H1 (cell line): ENCODE measurements around the gene TFPT. TPM values are rescaled to one million over a fixed set of nuclear protein-coding genes. Genes with fewer than 3 reads are reported as not detected.

ENCODE experiments used
- BRCA1 ChIP-seq: IDR thresholded peaks from 2 replicates; pipeline ENCODE4 v1.6.1; 2012; ENCODE audit warnings: low read depth, low read length, improper control_type of control experiment
- CREB1 ChIP-seq: IDR thresholded peaks from 2 replicates; pipeline ENCODE4 v1.6.1; 2012; ENCODE audit warnings: inconsistent platforms
- FOSL1 ChIP-seq: IDR thresholded peaks from 2 replicates; pipeline ENCODE4 v1.6.1; 2011; ENCODE audit warnings: mild to moderate bottlenecking, low read depth, low read length, moderate library complexity; ENCODE audit not compliant: insufficient read depth
- SP4 ChIP-seq: IDR thresholded peaks from 2 replicates; pipeline ENCODE4 v1.6.1; 2012; ENCODE audit warnings: low read length, inconsistent platforms
- polyA plus RNA-seq, 7 experiments: library from polyadenylated mRNA; depleted of rRNA in 3 of 7; stranded (reverse) in 5 of 7; unstranded in 2 of 7; fragments of >200 nt in 5 of 7; fragments of 200-250 nt in 2 of 7; gene quantifications; 1 replicate in 5 of 7; 2 replicates in 1 of 7; 4 replicates in 1 of 7; pipeline versions ENCODE4 v1.2.1 to v1.2.3, GENCODE V29; 2011 to 2013; ENCODE audit warnings: missing spikeins in 2 of 7, mixed read lengths in 2 of 7
- total RNA-seq: library from RNA; stranded (reverse); fragmentation: NEBNext Ultra II Directional; extraction: Animal tissue kit (Norgen Biotek cat#: 25700); gene quantifications from 2 replicates; pipeline ENCODE4 v1.2.1, GENCODE V29; 2021

The TFPT gene
- total and polyA plus RNA-seq, 2 of the 8 experiments (the other 6 are each of a cell fraction or from before 2014, with no cell fraction given) = 10.4 to 17.7 TPM

DNA sequence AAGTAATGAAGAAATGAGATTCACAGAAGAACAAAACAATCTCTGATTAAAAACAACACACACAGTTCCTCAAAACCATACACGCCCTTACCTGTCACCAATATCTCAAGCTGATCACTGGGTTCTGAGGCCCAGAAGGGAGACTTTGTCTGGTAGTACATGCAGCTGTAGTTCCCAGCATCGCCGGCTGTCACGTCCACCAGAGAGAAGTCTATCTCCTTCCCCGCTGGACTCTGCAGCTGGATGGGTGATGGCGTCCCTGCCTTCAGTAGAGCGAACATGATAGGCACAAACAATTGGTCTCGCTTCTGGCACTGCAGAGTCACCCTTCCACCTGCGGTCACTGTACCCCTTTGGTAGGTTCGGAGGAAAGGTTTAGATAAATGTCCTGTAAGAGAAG, 41.6 kb downstream of the TFPT start (continued):
- TF ChIP-seq BRCA1 (no peak), CREB1 (no peak), SP4 (no peak), FOSL1 (no peak)
